Endothelial cell of umbilical vein (primary cell): Measurements from ENCODE around the gene MEGF11. TPM values are rescaled to one million over a fixed set of nuclear protein-coding genes. Genes with fewer than 3 reads are reported as not detected.
A peak's percentile ranks its signal among the peaks of the same experiment; 100 is the strongest.

Experiments
- BruUV-seq: library from RNA; stranded (reverse); fragments of 400-500 nt; replicated peaks from 2 replicates; lab custom pipeline; 2021; lab: Mats Ljungman, UMichigan
- CTCF ChIA-PET: fragments of 300-600, 350-600 bp; sonication (Branson Sonifier 250); formaldehyde crosslinking; loops from one replicate; lab custom pipeline; 2021; ENCODE audit warnings: antibody characterized with exemption, inconsistent platforms; lab: Charles Lee
- POLR2A ChIA-PET: fragments of 300-600, 350-600 bp; sonication (Branson Sonifier 250); formaldehyde crosslinking; loops from one replicate; lab custom pipeline; 2021; ENCODE audit warnings: antibody characterized with exemption, inconsistent platforms; lab: Charles Lee
- DNase-seq: peaks from one replicate; pipeline ENCODE4 v3.0.0-alpha.2; 2011; ENCODE audit warnings: low read depth, low spot score
- FAIRE-seq: peaks from 2 replicates; lab custom pipeline; 2011; peaks lifted over from hg19 to GRCh38; lab: Jason Lieb, UNC
- H2AFZ ChIP-seq: 2 replicates; pipeline ENCODE4 v1.6.0; 2012; ENCODE audit warnings: low read depth, low read length, control low read depth, inconsistent platforms
- H3K27ac ChIP-seq: 2 replicates; pipeline ENCODE4 v1.5.1; 2011; ENCODE audit warnings: low read depth, mild to moderate bottlenecking, control low read depth, low read length, moderate library complexity; ENCODE audit not compliant: insufficient read depth
- H3K27me3 ChIP-seq, 2 experiments: 2 replicates each; pipeline versions ENCODE4 v1.6.0 to v1.6.1; 2011; ENCODE audit warnings: low read length in 2 of 2, mixed read lengths in 1 of 2; ENCODE audit not compliant: control insufficient read depth in 2 of 2, insufficient read depth in 2 of 2
- H3K36me3 ChIP-seq, 2 experiments: 2 replicates in 1 of 2; 3 replicates in 1 of 2; pipeline ENCODE4 v1.5.1; 2011; ENCODE audit warnings: low read length in 2 of 2, mild to moderate bottlenecking in 1 of 2, moderate library complexity in 1 of 2; ENCODE audit not compliant: control insufficient read depth in 2 of 2, insufficient read depth in 2 of 2; ENCODE audit errors: extremely low read depth in 1 of 2
- H3K4me1 ChIP-seq: 3 replicates; pipeline ENCODE4 v1.5.1; 2011; ENCODE audit warnings: mild to moderate bottlenecking, low read length; ENCODE audit not compliant: control insufficient read depth, insufficient read depth; ENCODE audit errors: extremely low read depth
- H3K4me2 ChIP-seq: 2 replicates; pipeline ENCODE4 v1.6.1; 2011; ENCODE audit warnings: low read length, control low read depth, mixed read lengths; ENCODE audit not compliant: insufficient read depth
- H3K4me3 ChIP-seq, 3 experiments: fragments of 200-600 bp in 1 of 3; sonication (generic), shearing (Covaris generic) in 1 of 3; replicated peaks in 1 of 3; 2 replicates each; pipeline ENCODE4 v1.5.1; 2011 to 2016; ENCODE audit warnings: control low read depth in 3 of 3, low read length in 3 of 3, mild to moderate bottlenecking in 2 of 3, inconsistent platforms in 1 of 3, low read depth in 1 of 3, moderate library complexity in 1 of 3; ENCODE audit not compliant: insufficient read depth in 1 of 3
- H3K79me2 ChIP-seq: 2 replicates; pipeline ENCODE4 v1.6.0; 2012; ENCODE audit warnings: low read length, inconsistent platforms; ENCODE audit not compliant: control insufficient read depth, insufficient read depth
- H3K9ac ChIP-seq: replicated peaks from 2 replicates; pipeline ENCODE3; 2011; ENCODE audit warnings: low read length, control low read depth; ENCODE audit not compliant: insufficient read depth; ENCODE audit errors: extremely low read depth
- H3K9me1 ChIP-seq: replicated peaks from 3 replicates; pipeline ENCODE4 v1.6.0; 2011; ENCODE audit warnings: mild to moderate bottlenecking, low read length; ENCODE audit not compliant: control insufficient read depth, insufficient read depth; ENCODE audit errors: extremely low read depth
- H3K9me3 ChIP-seq: replicated peaks from 2 replicates; pipeline ENCODE4 v1.5.1; 2012; ENCODE audit warnings: low read length, inconsistent platforms; ENCODE audit not compliant: control insufficient read depth, insufficient read depth
- H4K20me1 ChIP-seq: replicated peaks from 2 replicates; pipeline ENCODE3; 2011; ENCODE audit warnings: mild to moderate bottlenecking, low read length; ENCODE audit not compliant: control insufficient read depth, insufficient read depth; ENCODE audit errors: extremely low read depth
- EZH2 ChIP-seq: IDR thresholded peaks from 2 replicates; pipeline ENCODE4 v1.6.1; 2012; ENCODE audit warnings: borderline replicate concordance, low read depth, mild to moderate bottlenecking, moderate library complexity, low read length, inconsistent platforms; ENCODE audit not compliant: severe bottlenecking
- FOS ChIP-seq: IDR thresholded peaks from 2 replicates; pipeline ENCODE4 v1.6.1; 2011; ENCODE audit warnings: mild to moderate bottlenecking, low read length, moderate library complexity, borderline replicate concordance; ENCODE audit not compliant: insufficient read depth
- GATA2 ChIP-seq: IDR thresholded peaks from 2 replicates; pipeline ENCODE4 v1.7.0; 2011; ENCODE audit warnings: low read depth, mild to moderate bottlenecking, moderate library complexity, mixed read lengths, low read length; ENCODE audit not compliant: insufficient read length, insufficient read depth
- MYC ChIP-seq: IDR thresholded peaks from one replicate; pipeline ENCODE4 v1.6.1; 2011; ENCODE audit warnings: mild to moderate bottlenecking, low read depth, low read length
- POLR2AphosphoS5 ChIP-seq: IDR thresholded peaks from 2 replicates; pipeline ENCODE4 v1.6.1; 2012; ENCODE audit warnings: low read depth, mild to moderate bottlenecking, control low read depth, low read length, moderate library complexity; ENCODE audit not compliant: insufficient read depth
- dilution Hi-C: fragments of 300-500 bp; cut with MboI; formaldehyde crosslinking; loops from one replicate; pipeline ENCODE4 v1.15.0; 2019; ENCODE audit warnings: low sequenced_read_pairs; ENCODE audit not compliant: extremely low pct_ligation_motif_present
- intact Hi-C: fragments of 100-400 bp; cut with micrococcal nuclease; formaldehyde crosslinking; loops from one replicate; pipeline ENCODE4 v1.10.0; 2022
- polyA plus RNA-seq, 4 experiments: library from polyadenylated mRNA; depleted of rRNA in 3 of 4; stranded (reverse) in 3 of 4; unstranded in 1 of 4; fragments of >200 nt; gene quantifications; 2 replicates each; pipeline versions ENCODE4 v1.2.1 to v1.2.3, GENCODE V29; 2011 to 2012; ENCODE audit warnings: missing spikeins in 1 of 4
- total RNA-seq: library from RNA; stranded (reverse); gene quantifications from 2 replicates; pipeline ENCODE4 v1.2.3, GENCODE V29; 2021
- TF ChIP-seq, protein P1 (sequence below): IDR thresholded peaks from 2 replicates; pipeline ENCODE4 v1.6.1; 2011; ENCODE audit not compliant: insufficient read depth, insufficient read length
- TF ChIP-seq, protein P2 (sequence below), 2 donors: IDR thresholded peaks; 1 replicate in 1 of 2; 2 replicates in 1 of 2; pipeline ENCODE4 v1.5.1; 2011; ENCODE audit warnings: low read length in 2 of 2, mild to moderate bottlenecking in 2 of 2, moderate library complexity in 2 of 2, control low read depth in 1 of 2, inconsistent platforms in 1 of 2, low read depth in 1 of 2; ENCODE audit not compliant: insufficient read depth in 1 of 2; ENCODE audit errors: extremely low read depth in 1 of 2

MEGF11 gene
- total and polyA plus RNA-seq, 2 donors (not counting 3 experiments of a cell fraction or from before 2014, with no cell fraction given): not detected

DNA sequence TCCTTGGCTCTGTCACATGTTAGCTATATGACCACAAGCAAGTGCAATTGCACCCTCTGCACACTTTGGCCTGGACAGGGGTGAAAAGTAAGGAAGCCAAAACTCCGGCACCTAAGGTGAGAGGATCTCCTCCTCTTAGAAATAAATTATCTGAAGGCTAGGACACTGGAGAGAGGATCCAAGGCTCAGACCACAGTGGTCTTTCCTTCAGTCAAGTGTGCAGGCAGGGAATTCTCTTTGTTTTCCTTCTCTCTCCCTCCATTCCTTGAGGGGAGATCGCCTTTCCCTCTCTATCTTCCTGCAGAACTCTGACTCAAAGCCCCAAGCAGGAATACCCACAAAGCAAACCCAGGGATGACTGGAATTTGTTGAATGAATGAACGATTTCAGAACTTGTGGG is 3.1 kb upstream of the MEGF11 start:
- Histone ChIP-seq H3K27ac (no peak overlapping the region), H3K79me2 (no peaks in the 10 kb centered on the region), H3K9ac (no peak overlapping the region), H3K27me3 (peaks cover 45 to 61% of the 10 kb centered on the region in 2 experiments), H2AFZ (no peak overlapping the region), H3K4me2 (no peak overlapping the region), H3K4me3 (no peak overlapping the region), H3K36me3 (no peaks in the 10 kb centered on the region), H3K9me3 (no peaks in the 10 kb centered on the region), H3K9me1 (no peaks in the 10 kb centered on the region), H3K4me1 (peaks cover 18% of the 10 kb centered on the region), H4K20me1 (no peaks in the 10 kb centered on the region)
- intact Hi-C loops (no loop called here), dilution Hi-C loops (no loop called here)
- DNase-seq (no peak), FAIRE-seq (no peak)
- ChIA-PET CTCF (no interaction called here), POLR2A (no interaction called here)
- TF ChIP-seq EZH2 (peak; percentile 43), GATA2 (no peak)
- no TSS peak for BruUV-seq

DNA sequence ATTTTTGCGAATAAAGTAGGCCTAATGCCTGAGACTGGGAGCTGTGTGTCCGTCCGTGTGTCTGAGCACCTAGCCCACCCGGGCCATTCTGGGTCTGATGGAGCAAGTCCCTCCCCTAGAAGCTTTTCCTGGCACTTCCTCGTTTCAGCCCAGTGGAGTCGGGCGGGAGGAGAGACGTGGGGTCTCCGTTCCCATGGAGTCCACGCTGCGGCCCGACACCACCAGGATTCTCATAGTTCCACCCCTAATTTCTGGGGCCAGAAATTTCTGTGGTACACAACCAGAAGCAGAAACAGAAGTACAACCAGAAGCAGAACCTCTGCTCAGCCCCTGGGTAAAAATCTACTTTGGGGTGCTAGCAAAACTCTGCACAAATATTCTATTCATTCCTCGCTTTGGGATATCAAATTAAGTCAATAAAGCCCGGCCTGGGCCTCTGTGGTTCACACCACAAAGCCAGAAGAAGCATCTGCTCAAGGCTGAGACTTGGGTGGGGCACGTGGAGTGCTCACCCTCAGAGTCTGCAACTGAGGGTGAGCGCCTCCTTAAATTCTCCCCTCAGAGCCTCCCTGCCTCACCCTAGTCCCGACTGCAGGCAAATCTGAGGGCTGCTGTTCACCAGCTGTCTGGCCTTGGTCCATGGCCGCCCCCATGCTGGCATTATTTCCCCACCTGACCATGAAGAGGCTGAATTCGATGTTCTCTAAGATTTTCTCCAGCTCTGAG is 1.6 kb upstream of the MEGF11 start:
- Histone ChIP-seq H3K4me2 (no peak overlapping the region), H3K27me3 (peaks cover 52 to 72% of the 10 kb centered on the region in 2 experiments), H3K36me3 (no peaks in the 10 kb centered on the region), H3K4me1 (peaks cover 18% of the 10 kb centered on the region), H2AFZ (no peak overlapping the region), H3K79me2 (no peaks in the 10 kb centered on the region), H3K9ac (no peak overlapping the region), H3K27ac (no peak overlapping the region), H4K20me1 (no peaks in the 10 kb centered on the region), H3K9me3 (no peaks in the 10 kb centered on the region), H3K4me3 (no peak overlapping the region), H3K9me1 (no peaks in the 10 kb centered on the region)
- intact Hi-C loops: no loop called here
- CTCF ChIA-PET: interaction anchor here (1.4 kb wide), 1 partner anchor 23 kb away, joined by 3 read pairs; no protein-coding TSS in a partner anchor
- no TSS peak for BruUV-seq
- FAIRE-seq (no peak), DNase-seq (no peak)
- POLR2A ChIA-PET: interaction anchor here (0.6 kb wide), 1 partner anchor 28 kb away, joined by 5 read pairs; no protein-coding TSS in a partner anchor
- TF ChIP-seq, protein P1, sequence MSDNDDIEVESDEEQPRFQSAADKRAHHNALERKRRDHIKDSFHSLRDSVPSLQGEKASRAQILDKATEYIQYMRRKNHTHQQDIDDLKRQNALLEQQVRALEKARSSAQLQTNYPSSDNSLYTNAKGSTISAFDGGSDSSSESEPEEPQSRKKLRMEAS: no peak
- TF ChIP-seq, protein P2, sequence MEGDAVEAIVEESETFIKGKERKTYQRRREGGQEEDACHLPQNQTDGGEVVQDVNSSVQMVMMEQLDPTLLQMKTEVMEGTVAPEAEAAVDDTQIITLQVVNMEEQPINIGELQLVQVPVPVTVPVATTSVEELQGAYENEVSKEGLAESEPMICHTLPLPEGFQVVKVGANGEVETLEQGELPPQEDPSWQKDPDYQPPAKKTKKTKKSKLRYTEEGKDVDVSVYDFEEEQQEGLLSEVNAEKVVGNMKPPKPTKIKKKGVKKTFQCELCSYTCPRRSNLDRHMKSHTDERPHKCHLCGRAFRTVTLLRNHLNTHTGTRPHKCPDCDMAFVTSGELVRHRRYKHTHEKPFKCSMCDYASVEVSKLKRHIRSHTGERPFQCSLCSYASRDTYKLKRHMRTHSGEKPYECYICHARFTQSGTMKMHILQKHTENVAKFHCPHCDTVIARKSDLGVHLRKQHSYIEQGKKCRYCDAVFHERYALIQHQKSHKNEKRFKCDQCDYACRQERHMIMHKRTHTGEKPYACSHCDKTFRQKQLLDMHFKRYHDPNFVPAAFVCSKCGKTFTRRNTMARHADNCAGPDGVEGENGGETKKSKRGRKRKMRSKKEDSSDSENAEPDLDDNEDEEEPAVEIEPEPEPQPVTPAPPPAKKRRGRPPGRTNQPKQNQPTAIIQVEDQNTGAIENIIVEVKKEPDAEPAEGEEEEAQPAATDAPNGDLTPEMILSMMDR (IDR thresholded peaks at IDR 0.05; ENCODE audit: extremely low read depth in 1 of 2, insufficient read depth in 1 of 2, low read depth in 1 of 2, low read length in 2 of 2): no peak
- TF ChIP-seq MYC (no peak), FOS (no peak), POLR2AphosphoS5 (no peak), EZH2 (no peak)
- dilution Hi-C loops: no loop called here
